HG03565 (cell line): ENCODE data around the gene ATP6AP1.
"Not testable (repeated sequence)": the region's sequence is repeated elsewhere in the genome, so short reads cannot be mapped to it uniquely, and the experiment has no call there.

Source experiments
- ATAC-seq: cut with Tn5 transposase; IDR thresholded peaks from one replicate; pipeline ENCODE4 v1.9.1; 2021; ENCODE audit warnings: mild to moderate bottlenecking, moderate library complexity; ENCODE audit not compliant: unreplicated experiment

ATP6AP1 gene

DNA sequence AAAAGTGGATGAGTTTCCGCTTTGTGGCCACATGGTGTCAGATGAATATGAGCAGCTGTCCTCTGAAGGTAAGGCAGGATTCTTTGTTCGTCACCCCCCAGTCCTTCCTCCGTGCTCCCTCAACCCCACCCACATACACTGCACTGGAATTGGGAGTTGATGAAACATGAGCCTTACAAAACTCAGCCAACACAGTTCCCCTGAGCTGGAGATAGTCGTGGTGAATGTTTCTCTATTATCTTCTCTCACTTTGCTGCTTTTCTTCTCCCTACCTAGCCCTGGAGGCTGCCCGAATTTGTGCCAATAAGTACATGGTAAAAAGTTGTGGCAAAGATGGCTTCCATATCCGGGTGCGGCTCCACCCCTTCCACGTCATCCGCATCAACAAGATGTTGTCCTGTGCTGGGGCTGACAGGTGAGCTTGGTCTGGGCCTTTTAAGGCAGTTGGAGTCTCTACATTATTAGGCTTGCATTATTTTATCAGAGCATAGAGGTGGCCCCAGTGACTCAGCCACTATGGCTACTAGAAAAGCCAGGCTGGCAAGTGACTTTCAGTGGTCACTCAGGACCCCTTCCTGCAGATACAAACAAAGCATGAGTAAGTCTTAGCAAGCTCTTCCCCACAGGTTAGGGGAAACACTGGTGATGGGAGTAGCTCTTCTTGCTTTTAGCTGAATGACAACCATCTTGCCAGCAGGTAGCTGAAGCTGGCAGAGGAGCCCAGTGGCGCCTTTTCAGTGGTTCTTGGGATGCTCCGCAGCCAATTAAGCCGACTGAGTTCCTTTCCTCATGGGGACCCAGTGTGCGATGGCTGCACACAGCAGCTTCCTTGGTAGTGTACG lies 28.7 kb upstream of the ATP6AP1 start:
- no peak for ATAC-seq

GRCh38 chrX:154400369-154400817 lies 28.1 kb upstream of the ATP6AP1 start:
- not testable (repeated sequence) for ATAC-seq

DNA sequence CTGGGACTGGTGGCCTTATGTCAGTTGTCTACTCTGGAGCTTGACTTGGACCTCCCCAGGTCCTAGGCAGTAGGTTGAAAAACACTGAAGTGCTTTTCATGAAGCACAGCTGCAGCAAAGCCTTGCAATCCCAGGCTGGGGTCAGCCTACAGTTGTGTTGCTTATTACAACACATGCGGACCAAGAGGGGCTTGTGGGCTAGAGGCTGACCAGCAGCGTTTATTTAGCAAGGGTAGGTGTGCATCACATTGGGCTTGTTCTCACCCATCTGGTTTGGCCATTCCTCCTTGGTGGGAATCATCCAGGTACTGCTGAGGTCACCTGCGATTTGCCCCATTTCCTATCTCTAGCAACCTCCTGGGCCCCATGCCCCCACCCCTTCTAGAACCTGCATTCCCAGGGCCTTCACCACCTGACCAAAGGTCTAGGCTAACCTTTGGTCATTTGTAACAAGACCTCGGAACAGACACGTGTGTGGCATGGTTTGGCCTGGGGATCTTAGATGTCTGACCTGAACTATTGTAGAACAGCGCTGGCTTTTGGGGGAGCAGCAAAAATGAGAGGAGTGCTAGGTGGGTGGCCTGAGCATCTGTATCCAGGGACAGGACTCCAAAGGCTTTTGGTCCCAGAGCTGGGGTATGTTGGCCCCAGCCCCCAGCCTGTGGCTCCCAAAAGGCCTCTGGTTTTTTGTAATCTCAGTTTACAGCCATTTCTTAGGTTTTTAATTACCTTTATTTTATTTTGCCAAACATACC lies 27.3 kb upstream of the ATP6AP1 start:
- no peak for ATAC-seq

DNA sequence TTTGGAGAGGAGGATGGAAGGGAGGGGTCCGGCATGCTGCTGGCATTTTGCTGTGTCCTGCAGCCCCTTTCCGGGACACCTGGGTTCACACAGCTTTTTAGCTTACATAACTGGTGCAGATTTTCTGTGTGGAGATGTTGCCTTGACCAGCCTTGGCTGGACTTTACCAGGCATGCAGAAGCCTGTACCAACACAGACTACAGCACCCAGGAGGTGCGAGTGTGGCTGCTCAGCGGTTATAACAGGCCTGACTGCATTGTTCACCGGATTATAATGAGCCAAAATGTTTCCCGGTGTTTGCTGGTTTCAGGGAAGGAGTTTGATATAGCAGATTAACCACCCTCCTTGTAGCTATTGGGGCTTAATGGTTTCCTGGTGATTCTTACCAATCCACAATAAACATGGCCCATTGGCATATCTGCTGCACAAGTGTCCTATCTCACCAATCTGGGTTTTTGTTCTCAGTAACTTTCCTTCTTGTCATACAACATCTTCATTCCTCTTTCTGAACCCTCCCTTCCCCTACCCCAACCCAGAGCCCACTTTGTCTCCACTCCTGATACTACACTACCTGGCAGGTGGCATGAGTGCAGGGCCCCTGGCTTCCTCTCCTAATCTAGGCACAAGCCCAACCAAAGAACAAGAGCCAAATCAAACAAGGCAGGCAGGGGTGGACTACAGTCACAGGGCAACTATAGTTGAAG lies 26.4 kb upstream of the ATP6AP1 start:
- no peak for ATAC-seq

- no peak for ATAC-seq
These were observed 25.8 kb upstream of the ATP6AP1 start for GRCh38 chrX:154402622-154403127.

GRCh38 chrX:154403192-154403591 lies 25.3 kb upstream of the ATP6AP1 start:
- no peak for ATAC-seq

DNA sequence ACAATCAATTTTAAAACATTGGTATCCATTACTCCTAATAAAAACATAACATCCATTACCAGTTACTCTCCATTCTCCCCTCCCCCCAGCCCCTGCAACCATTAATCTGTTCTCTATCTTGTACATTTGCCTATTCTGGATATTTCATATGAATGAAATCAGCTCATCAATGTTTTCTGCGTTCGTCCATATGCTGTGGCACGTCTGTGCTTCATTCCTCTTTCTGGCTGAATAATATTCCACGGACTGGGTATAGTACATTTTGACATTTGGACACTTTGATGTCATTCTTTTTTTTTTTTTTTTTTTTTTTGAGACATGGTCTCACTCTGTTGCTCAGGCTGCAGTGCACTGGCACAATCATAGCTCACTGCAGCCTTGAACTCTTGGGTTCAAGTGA lies 24.6 kb upstream of the ATP6AP1 start:
- no peak for ATAC-seq

DNA sequence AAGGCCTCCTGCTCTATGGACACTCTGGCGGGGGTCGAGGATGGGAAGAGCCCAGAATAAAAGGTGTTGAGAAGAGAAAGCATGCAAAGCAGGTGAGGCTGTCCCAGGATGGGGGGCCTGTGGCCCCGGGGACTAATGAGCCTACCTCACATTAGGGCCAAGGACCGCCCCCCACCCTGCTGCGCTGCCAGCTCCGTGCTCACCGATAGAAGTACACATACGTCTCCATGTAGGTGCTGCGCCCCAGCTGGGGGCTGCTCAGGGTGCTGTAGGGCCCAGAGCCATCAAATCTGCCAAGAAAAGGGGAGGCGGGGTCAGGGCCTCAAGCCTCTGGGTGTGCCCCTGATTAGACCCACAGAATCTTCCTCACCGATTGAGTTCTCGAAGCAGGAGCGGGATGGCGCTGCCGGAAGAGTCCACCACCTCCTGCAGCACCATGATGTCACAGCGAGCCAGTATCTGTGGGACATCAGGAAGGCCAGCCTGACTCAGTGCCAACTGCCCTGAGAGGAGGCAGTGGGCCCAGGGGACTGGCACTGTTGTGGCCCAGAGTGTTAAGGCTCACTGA lies 23.8 kb upstream of the ATP6AP1 start:
- ATAC-seq = no peak

DNA sequence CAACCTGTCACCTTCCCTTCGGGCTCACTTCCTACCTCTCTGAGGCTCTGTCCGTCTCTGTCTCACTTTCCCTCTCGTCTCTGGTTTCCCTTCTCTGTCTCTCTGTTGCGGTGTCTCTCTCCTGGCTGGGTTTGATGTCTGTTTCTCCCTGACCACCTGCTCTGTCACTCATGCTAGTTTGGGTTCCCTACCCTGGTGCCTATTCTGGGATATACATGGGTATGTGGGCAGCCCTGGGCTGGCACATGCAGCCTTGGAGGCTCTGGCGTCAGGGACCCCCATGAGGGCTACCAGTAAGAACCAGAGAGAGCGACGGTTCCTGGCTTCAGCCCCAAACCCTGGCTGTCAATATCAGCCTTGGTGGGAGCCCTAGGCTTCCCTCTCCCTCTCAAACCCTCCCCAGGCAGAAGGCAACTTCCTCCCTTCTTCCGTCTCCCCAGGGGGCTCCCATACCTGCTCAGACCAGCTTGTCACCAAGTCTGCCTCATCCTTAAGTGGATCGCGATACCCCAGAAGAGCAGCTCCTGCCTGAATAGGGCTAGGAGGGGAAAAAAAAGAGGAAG lies 19.7 kb upstream of the ATP6AP1 start:
- no peak for ATAC-seq

DNA sequence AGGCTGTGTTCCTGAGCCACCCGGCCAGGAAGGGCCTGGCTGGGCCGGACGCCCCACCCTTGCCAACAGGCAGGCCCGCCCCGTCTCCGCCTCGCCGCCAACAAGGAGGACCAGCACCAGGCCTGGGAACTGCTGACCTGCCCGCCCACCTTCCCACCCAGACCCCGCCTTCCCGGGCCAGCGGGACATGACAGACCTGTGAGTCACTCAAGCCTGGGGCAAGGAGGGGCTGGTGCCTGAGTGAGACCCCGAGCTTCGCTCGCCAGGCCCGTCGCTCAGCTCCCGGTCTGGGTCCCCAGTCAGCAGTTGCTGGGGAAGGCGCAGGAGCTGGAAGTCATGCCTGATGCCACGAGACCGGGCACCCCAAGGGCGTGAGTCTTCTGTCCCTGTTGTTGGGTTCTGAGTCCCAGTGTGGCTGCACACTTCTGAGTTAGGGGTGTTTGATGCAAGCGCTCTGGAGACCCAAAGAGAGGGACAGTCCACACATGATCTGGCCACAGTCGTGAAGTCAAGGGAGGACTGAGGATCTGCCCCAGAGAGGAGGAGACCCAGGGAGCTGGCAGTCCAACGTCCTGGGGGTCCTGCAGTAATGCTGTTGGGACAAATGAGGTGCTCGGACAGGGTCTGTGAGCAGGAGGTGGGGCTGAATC lies 19.1 kb upstream of the ATP6AP1 start, which contains the start of gene DNASE1L1:
Gene DNASE1L1 (minus strand): TSS at position 33 of the 650 bp plus-strand sequence. CDS start 3,686 bp downstream, outside the sequence.
- no peak for ATAC-seq

GRCh38 chrX:154411981-154412340 lies 16.5 kb upstream of the ATP6AP1 start:
- ATAC-seq = peak; percentile 37

DNA sequence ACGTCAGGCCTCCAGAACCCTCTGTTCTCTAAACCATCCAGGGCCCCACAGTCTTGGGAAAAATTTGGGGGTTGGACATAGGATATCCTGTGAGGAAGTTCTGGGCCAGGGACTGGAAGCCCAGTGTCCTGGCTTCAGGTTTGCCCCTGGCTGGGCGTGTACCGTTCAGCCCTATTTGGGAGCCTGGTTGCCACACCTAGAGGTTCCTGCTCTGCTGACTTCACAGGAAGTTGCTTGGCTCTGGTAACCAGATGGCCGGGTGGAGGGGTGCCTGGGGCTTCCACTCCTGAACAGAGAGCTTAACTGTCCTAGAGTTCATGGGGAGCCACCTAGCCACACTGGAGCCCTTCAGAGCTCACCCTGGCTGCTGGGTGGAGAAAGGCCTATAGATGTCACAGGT lies 16.0 kb upstream of the ATP6AP1 start:
- no peak for ATAC-seq

GRCh38 chrX:154413142-154413541 lies 15.3 kb upstream of the ATP6AP1 start:
- no peak for ATAC-seq

- ATAC-seq = no peak
These were observed 11.3 kb upstream of the ATP6AP1 start for GRCh38 chrX:154417157-154417556.

DNA sequence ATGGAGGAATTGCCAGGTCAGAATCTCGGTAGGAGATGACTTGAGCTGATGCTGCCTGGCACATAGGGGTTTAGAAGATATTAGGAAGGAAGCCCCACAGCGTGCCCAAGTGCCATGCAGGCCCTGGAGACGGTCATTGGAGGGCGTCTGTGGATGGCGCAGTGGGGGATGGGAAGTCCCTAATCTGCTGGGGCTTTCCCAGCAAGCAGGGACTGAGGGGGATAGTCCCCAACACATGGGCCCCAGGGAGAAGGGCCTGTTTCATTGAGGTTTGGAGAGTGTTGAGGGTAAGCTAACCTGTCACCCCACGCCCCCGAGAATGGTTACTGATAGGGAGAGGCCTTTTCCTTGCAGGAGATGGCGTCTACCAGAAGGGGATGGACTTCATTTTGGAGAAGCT lies 9.3 kb upstream of the ATP6AP1 start:
- no peak for ATAC-seq

DNA sequence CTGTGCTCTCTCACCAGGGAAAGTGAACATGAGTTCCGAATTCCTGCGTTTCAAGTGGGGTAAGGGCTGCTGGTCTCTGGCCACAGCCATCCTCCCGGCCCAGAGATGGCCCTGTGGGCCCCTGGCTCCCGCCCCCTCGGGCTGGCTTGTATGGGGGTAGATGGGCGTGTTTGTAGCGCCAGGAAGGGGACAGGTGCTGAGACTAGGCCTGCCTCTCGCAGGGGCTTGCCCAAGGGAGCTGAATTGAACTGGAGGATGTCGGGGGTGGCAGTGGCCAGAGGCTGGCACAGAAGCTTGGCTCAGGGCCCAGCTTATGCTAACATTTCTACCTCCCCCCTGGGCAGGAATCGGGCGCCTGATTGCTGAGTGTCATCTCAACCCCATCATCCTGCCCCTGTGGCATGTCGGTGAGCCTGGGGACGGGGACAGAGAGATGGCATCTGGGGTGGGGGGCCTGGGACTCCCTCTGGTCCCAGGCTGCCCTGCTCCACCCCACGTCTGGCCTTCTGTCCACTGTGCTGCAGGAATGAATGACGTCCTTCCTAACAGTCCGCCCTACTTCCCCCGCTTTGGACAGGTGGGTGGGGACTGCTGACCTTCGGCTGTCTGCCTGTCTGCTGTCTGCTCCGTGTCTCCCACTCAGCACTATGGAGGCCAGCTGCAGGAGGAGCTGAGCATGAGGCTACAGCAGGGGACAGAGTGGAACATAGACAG lies 8.6 kb upstream of the ATP6AP1 start:
- ATAC-seq = no peak

- ATAC-seq = no peak
These were observed 8.1 kb upstream of the ATP6AP1 start for GRCh38 chrX:154420402-154420756.

DNA sequence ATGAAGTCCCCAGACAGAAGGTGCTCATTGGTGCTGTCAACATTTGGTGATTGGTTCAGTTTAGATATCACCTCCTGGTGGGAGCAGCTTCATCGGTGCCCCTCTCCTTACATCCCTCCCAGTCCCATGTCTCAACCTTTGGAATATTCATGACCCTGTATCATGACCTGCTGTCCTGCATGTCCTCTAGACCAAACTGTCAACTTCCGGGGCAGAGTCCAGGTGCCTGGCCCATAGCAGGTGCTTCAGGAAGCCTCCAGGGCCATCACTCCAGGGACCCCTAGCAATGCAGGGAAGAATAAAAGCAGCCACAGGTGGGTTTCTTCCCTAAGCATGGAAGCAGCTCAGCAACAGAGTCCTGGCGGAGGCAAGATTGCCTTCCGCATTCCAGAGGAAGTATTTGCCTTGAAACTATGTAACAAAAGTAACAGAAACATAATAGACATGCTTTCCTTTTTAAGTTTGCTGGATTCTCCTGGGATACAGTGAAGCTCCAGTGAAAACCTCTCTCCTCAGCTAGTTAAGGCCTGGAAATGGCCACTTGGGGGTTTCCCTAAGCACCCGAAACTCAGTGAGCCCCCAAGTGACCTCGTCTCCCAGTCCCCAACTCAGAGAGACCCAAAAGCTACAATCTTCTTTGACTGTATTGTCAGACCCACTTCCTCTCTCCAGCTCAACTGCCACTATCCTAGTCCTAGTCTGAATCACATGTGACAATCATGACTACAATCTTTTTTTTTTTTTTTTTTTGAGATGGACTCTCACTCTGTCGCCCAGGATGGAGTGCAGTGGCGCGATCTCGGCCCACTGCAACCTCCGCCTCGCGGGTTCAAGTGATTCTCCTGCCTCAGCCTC lies 1.3 kb upstream of the ATP6AP1 start:
- ATAC-seq = no peak

DNA sequence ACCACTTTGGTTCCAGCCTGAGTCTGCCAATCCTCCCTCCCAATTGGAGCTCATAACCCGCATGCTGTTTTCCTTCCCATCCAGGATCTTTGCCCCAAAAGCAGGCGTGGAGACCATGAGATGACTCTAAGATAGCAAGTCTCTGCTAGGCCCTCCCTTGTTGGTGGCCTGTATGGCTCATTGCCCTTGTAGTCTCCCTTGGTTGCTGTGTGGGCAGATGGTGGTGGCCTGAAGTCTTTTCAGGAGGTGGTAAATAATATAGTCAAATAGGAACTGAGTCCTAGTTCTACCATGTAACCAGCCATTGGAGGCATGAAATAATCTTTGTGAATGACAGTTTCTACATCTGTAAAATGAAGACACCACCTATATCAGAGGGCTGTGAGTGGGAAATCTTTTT lies 1.2 kb downstream of the ATP6AP1 start:
- ATAC-seq = no peak
